BLaER1 (cell line): ENCODE data around the gene TMED6.
A peak's percentile ranks its signal among the peaks of the same experiment; 100 is the strongest.

ENCODE experiments used
- H3K27ac ChIP-seq: shearing (Covaris generic); formaldehyde crosslinking; 2 replicates; pipeline ENCODE4 v1.8.1; 2022
- H3K27me3 ChIP-seq: shearing (Covaris generic); formaldehyde crosslinking; 2 replicates; pipeline ENCODE4 v1.8.1; 2022
- H3K36me3 ChIP-seq: shearing (Covaris generic); formaldehyde crosslinking; 2 replicates; pipeline ENCODE4 v1.8.1; 2022
- H3K4me1 ChIP-seq: shearing (Covaris generic); formaldehyde crosslinking; 2 replicates; pipeline ENCODE4 v1.8.1; 2022
- H3K4me2 ChIP-seq: shearing (Covaris generic); formaldehyde crosslinking; 2 replicates; pipeline ENCODE4 v1.8.1; 2022
- H3K4me3 ChIP-seq: shearing (Covaris generic); formaldehyde crosslinking; 2 replicates; pipeline ENCODE4 v1.8.1; 2022
- H3K9ac ChIP-seq: shearing (Covaris generic); formaldehyde crosslinking; 2 replicates; pipeline ENCODE4 v1.8.1; 2022
- H3K9me3 ChIP-seq: shearing (Covaris generic); formaldehyde crosslinking; 2 replicates; pipeline ENCODE4 v1.8.1; 2022
- H4K20me1 ChIP-seq: shearing (Covaris generic); formaldehyde crosslinking; 2 replicates; pipeline ENCODE4 v1.8.1; 2022
- Cebpa-rat ChIP-seq: shearing (Covaris generic); IDR thresholded peaks from 2 replicates; pipeline ENCODE4 v1.8.1; 2022

TMED6 gene

GRCh38 chr16:69339289-69340094 lies 12.1 kb downstream of the TMED6 start, which contains the start of the genes COG8 and NIP7:
Gene COG8, minus strand, starts transcription at chr16:69339564. Its CDS starts 12 bp downstream, at chr16:69339552.
Gene NIP7, plus strand, starts transcription at chr16:69339772. Its CDS starts 58 bp downstream, at chr16:69339830.
- H3K4me3 ChIP-seq = peak within 1 kb of the TSS; percentile 86
- peak within 1 kb of the TSS; percentile 90 for H3K9ac ChIP-seq
- H4K20me1 ChIP-seq = peaks cover 19% of the 10 kb centered on the region; the same call in 1 of the 2 replicates
- H3K9me3 ChIP-seq = no peaks in the 10 kb centered on the region
- peak within 1 kb of the TSS; percentile 98 for H3K4me2 ChIP-seq
- no peak for TF ChIP-seq Cebpa-rat
- H3K36me3 ChIP-seq = peaks cover 67% of the 10 kb centered on the region
- peaks cover 44% of the 10 kb centered on the region for H3K4me1 ChIP-seq
- H3K27me3 ChIP-seq = no peaks in the 10 kb centered on the region
- H3K27ac ChIP-seq = peak within 1 kb of the TSS; percentile 98

GRCh38 chr16:69338557-69339288 lies 12.9 kb downstream of the TMED6 start:
- Histone ChIP-seq H3K4me1 (peaks cover 51% of the 10 kb centered on the region), H3K4me3 (peak overlapping the region; percentile 86), H3K36me3 (peaks cover 67% of the 10 kb centered on the region), H3K4me2 (peak overlapping the region; percentile 98), H3K9me3 (no peaks in the 10 kb centered on the region), H3K9ac (peak overlapping the region; percentile 90), H4K20me1 (peaks cover 15% of the 10 kb centered on the region; the same call in 1 of the 2 replicates), H3K27ac (peak overlapping the region; percentile 98), H3K27me3 (no peaks in the 10 kb centered on the region)
- no peak for TF ChIP-seq Cebpa-rat

GRCh38 chr16:69334696-69335095 lies 16.9 kb downstream of the TMED6 start:
- H3K9ac ChIP-seq = no peak overlapping the region
- no peak overlapping the region for H3K4me2 ChIP-seq
- no peak for TF ChIP-seq Cebpa-rat
- peaks cover 5% of the 10 kb centered on the region for H4K20me1 ChIP-seq
- no peak overlapping the region for H3K27ac ChIP-seq
- H3K9me3 ChIP-seq = no peaks in the 10 kb centered on the region
- H3K4me1 ChIP-seq = peaks cover 39% of the 10 kb centered on the region
- H3K4me3 ChIP-seq = no peak overlapping the region
- no peaks in the 10 kb centered on the region for H3K27me3 ChIP-seq
- H3K36me3 ChIP-seq = peaks cover 56% of the 10 kb centered on the region

GRCh38 chr16:69330286-69331109 lies 21.1 kb downstream of the TMED6 start, which contains the start of gene PDF:
Gene PDF, minus strand, starts transcription at chr16:69330588. Its CDS starts 18 bp downstream, at chr16:69330570.
- peak within 1 kb of the TSS; percentile 83 for H3K4me3 ChIP-seq
- H3K27ac ChIP-seq = peak within 1 kb of the TSS; percentile 84
- TF ChIP-seq Cebpa-rat = no peak
- no peaks in the 10 kb centered on the region for H3K27me3 ChIP-seq
- H3K36me3 ChIP-seq = peaks cover 76% of the 10 kb centered on the region
- H4K20me1 ChIP-seq = peaks cover 47% of the 10 kb centered on the region
- no peaks in the 10 kb centered on the region for H3K9me3 ChIP-seq
- H3K9ac ChIP-seq = peak within 1 kb of the TSS; percentile 82
- H3K4me2 ChIP-seq = peak within 1 kb of the TSS; percentile 96
- H3K4me1 ChIP-seq = peaks cover 60% of the 10 kb centered on the region

DNA sequence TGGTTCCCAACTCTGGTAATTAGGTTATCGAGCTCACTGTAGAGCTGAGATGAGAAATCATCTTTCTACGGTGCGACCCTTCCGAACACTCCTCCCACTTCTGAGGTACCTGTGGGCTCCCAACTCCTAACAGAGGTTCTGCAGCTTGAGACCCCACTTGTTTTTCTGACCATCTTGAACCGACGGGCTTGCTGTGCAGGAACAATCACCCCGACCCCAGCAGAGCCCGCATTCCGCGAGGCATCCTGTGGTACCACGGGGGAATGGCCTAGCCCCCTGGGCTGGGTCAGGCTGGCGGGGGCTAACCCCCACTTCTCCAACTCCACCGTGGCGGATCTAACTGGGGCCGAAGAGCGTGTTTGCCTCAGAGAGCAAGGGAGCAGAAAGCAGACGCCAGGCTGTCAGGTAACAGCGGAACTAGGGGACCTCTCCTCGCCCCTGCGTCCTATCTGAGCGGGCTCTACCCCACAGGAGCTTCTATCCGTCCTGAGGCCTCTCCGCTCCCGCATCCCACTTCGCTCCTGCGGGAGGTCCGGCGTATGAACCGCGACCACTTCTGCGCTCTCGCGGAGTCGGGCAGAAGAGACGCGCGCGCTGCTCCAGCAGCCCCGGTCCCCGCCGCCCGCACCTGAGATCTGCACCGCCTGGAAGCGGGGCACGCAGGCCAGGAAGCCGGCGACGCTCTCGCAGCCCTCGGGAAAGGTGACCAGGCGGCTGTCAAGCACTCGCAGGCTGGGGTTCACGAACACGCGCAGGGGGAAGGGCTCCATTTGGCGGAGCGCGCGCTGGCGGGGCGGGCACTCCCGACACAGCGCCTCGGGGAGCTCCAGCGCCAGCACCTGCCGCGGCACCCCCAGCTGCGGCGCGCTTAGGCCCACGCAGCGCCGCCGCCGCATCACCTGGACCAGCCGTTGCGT lies 22.0 kb downstream of the TMED6 start:
- Histone ChIP-seq H3K27ac (peak overlapping the region; percentile 84), H3K4me1 (peaks cover 68% of the 10 kb centered on the region), H3K36me3 (peaks cover 76% of the 10 kb centered on the region), H3K4me3 (peak overlapping the region; percentile 83), H3K9ac (peak overlapping the region; percentile 82), H3K9me3 (no peaks in the 10 kb centered on the region), H3K4me2 (peak overlapping the region; percentile 96), H4K20me1 (peaks cover 56% of the 10 kb centered on the region), H3K27me3 (no peaks in the 10 kb centered on the region)
- TF ChIP-seq Cebpa-rat = no peak

GRCh38 chr16:69328854-69329316 lies 22.7 kb downstream of the TMED6 start:
- H3K27me3 ChIP-seq = no peaks in the 10 kb centered on the region
- no peaks in the 10 kb centered on the region for H3K9me3 ChIP-seq
- H3K36me3 ChIP-seq = peaks cover 76% of the 10 kb centered on the region
- H3K9ac ChIP-seq = peak overlapping the region; percentile 82
- H3K27ac ChIP-seq = peak overlapping the region; percentile 84
- no peak for TF ChIP-seq Cebpa-rat
- peaks cover 63% of the 10 kb centered on the region for H4K20me1 ChIP-seq
- peak overlapping the region; percentile 83 for H3K4me3 ChIP-seq
- H3K4me1 ChIP-seq = peaks cover 71% of the 10 kb centered on the region
- H3K4me2 ChIP-seq = peak overlapping the region; percentile 96

DNA sequence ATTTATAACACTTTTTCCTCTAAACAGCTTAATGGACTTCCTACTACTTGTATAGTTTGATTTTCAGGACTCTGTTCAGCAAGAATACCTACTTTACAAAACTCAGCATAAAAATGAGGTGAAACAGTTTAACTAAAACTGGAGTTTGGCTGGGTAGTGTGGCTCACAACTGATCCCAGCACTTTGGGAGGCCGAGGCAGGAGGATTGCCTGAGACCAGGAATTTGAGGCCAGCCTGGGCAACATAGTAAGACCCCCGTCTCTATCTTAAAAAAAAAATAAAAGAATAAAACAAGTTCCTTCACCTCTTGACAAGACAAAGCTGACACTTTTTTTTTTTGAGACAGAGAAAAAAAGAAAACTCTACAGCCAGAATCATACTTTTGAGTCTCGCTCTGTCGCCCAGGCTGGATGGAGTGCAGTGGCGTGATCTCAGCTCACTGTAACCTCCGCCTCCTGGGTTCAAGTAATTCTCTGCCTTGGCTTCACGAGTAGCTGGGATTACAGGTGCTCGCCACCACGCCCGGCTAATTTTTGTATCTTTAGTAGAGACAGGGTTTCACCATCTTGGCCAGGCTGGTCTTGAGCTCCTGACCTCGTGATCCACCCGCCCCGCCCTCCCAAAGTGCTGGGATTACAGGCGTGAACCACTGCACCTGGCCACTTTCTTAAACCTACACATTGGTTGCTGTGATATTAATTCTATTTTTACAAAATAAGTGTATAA lies 23.8 kb downstream of the TMED6 start:
- H3K4me1 ChIP-seq = peaks cover 78% of the 10 kb centered on the region
- H3K27me3 ChIP-seq = no peaks in the 10 kb centered on the region
- H3K4me3 ChIP-seq = peak overlapping the region; percentile 83
- H3K9ac ChIP-seq = peak overlapping the region; percentile 82
- no peaks in the 10 kb centered on the region for H3K9me3 ChIP-seq
- TF ChIP-seq Cebpa-rat = no peak
- H3K36me3 ChIP-seq = peaks cover 76% of the 10 kb centered on the region
- peaks cover 75% of the 10 kb centered on the region for H4K20me1 ChIP-seq
- peak overlapping the region; percentile 96 for H3K4me2 ChIP-seq
- H3K27ac ChIP-seq = peak overlapping the region; percentile 72
